ENCODE measurements around the gene KIF5B. TPM values are rescaled to one million over a fixed set of nuclear protein-coding genes. Genes with fewer than 3 reads are reported as not detected.

KIF5B gene
- total and polyA plus RNA-seq, 2 of the 8 experiments (the other 6 are each of a cell fraction or from before 2014, with no cell fraction given): 9.8 to 68.4 TPM

GRCh38 chr10:32077896-32078485 lies 21.8 kb upstream of the KIF5B start (continued):
- TF ChIP-seq SP4 (IDR thresholded peaks at IDR 0.05; ENCODE audit: low read length) (no peak), CBX5 (IDR thresholded peaks at IDR 0.05; ENCODE audit: low read depth, low read length) (no peak), EGR1 (IDR thresholded peaks at IDR 0.05; ENCODE audit: borderline replicate concordance, low read depth, low read length) (no peak)
